Glomerular endothelial cell (primary cell): ENCODE data around the gene CLIC3. TPM values are rescaled to one million over a fixed set of nuclear protein-coding genes. Genes with fewer than 3 reads are reported as not detected.
A peak's percentile ranks its signal among the peaks of the same experiment; 100 is the strongest.

Source experiments
- DNase-seq: peaks from one replicate; pipeline ENCODE4 v3.0.0-alpha.2; 2011; ENCODE audit warnings: low read depth, low spot score; ENCODE audit errors: extremely low read depth
- total RNA-seq: library from RNA; depleted of rRNA; stranded (reverse); fragments of >200 nt; gene quantifications from 2 replicates; pipeline ENCODE4 v1.2.3, GENCODE V29; 2015

The CLIC3 gene
- total RNA-seq, 1 donor from 2014 or later, result 2.3 TPM

DNA sequence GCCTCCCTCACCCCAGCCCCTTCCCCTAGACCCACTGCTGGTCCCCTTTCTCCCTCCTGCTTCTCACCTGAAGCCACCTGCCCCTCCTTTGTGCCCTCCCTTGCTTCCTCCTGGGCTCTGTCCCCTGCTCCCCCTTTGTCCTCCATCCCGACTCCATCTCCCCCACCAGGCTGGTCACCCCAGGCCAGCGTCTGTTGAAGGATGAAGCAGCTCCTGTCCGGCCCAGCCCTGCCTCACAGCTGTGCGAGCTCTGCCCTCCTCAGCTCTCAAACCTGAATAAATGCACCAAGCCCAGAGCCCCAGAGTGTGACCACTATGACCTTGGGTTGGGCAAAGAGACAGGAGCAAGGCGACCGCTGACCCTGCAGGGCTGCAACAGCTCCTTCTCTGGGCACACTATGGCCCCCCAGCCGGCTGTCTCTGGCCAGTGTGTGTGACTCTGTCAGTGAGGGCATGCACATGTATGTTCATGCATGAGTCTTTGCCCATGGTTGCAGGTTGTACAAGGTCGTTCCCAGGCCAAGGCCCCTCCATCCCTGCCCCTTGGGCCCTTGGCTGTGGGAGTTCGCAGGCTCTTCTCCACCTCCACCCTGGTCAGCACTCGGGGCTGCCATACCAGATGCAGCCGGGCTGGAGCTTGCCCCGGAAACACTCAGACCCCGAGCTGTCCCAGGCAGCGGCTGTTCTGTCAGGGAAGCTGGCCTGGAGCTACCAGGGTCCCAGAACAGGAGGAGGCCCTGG, 41.0 kb downstream of the CLIC3 start:
- DNase-seq, result no peak

DNA sequence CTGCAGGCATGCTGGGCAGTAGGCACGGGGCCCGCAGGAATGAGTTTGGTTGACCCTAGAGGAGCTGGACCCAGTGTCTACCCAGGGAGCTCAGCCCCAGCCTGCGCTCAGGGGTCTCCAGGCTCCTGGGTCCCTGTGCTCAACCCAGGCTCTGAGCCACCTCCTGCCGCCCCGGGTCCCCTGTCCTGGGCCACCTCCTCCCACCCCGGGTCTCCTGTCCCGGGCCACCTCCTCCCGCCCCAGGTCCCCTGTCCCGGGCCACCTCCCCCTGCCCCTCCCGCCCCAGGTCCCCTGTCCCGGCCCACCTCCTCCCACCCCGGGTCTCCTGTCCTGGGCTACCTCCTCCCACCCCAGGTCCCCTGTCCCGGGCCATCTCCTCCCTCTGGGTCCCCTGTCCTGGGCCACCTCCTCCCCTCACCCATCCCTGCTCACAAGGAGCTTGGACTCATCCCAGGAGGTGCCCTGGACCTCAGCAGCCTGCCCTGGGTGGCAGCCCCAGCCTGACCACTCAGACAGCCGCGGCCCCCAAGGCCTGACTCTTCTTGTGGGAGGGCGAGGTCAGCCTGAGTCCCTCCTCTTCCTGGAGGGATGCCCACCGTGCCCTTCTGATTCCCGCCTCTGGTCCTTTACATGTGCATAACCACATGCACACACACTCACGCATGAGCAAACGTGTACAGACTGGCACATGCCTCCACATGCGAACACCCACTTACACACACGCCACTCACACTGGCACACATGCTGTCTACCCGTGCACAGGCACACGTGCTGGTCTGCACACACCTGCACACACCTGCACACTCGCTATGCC, 41.9 kb downstream of the CLIC3 start:
- DNase-seq, result no peak

DNA sequence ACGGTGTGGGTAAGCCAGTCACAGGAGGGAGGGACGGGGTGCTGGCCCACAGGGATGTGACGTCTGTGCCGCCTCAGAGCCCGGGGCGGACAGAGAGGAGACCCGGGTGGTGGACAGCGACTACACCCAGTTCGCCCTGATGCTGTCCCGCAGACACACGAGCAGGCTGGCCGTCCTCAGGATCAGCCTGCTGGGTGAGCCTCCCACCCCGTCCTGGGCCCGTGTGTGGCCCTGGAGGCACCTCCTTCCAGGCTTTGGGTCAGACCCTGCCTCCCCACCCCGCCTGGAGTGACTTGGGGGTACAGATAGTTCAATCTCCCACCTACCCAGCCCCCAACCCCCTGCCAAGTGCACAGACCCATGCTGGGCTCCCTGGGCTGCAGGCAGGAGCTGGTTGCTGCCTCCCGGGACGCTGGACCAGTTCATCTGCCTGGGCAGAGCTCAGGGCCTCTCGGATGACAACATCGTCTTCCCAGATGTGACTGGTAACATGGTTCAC, 42.5 kb downstream of the CLIC3 start:
- no peak for DNase-seq

DNA sequence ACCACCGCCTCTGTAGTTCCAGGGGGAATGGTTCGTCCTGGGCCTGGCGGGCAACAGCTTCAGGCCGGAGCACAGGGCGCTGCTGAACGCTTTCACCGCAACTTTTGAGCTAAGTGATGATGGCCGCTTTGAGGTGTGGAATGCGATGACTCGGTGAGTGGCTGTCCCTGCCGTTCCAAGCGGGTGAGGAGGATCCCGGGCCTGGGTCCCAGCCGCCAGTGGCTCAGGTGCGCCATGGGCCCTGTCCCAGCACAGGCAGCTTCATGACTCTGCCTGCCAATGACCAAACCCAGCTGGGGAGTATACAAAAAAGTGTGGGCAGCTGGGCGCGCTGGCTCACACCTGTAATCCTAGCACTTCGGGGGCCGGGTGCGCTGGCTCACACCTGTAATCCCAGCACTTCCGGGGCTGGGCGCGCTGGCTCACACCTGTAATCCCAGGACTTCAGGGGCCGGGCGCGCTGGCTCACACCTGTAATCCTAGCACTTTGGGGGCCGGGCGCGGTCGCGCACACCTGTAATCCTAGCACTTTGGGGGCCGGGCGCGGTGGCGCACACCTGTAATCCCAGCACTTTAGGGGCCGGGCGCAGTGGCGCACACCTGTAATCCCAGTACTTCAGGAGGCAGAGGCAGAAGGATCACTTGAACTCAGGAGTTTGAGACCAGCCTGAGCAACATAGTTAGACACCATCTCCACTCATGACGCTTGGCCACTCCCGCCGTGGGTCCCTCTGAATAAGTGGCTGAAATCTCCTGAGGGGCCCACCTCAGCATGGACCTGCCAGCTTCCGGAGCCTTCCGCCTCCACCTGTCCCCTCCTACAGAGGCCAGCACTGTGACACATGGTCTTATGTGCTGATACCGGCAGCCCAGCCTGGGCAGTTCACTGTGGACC, 43.2 kb downstream of the CLIC3 start:
- no peak for DNase-seq

DNA sequence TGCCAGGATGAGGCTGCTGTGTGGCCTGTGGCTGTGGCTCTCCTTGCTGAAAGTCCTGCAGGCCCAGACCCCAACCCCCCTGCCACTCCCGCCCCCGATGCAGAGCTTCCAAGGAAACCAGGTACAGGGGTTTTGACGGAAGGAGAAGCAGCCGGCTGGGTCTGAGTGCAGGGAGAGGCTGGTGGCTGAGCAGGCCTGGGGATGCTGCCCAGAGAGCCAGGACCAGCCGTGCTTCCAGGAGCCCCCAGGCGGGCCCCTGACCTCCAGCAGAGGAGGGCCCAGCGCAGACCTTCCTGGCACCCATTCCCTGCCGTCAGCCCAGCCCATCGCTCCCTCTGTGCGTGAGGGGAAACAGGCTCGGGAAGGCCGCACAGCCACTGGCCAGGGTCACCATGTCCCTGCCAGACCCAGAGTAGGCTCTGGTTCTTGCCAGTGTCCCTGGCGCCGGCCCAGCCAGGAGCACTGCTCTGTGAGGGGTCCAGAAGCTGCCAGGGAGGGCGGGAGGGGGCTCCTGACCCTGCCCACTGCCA, 44.0 kb downstream of the CLIC3 start:
- DNase-seq, result no peak

DNA sequence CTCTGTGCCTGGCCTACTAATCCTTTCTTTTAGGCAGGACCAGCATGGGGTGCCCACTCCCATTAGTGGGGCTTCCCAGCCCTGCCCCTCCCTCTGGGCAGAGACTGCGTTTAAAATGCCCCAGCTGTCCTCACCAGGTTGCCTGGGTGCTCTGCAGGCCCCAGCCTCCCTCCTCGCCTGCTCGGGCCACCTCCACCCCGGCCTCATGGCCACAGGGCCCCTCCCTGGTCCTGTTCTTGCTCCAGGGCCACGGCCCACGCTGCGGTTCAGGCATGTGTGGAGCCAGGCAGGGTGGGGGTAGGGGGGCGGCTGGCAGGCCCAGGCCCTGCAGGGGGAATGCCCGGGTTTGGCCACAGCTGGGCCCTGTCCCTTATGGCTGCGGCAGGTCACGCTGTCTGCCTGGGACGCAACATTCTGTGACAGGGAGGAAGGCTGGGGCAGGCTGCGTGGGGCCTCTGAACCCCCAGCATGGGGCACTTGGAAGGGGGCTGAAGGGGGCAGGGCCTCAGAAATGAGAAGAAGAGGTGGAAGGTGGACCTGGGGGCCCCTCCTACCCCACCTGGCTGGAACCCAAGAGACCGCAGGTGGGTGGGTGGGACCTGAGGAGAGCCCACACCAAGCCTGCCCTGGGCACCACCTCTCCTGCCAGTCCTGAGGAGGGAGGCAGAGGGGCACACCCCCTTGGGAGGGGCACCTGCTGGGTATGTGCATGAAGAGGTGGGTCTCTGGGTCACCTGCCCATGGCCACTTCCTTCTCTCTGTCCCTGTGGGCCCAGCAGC, 44.6 kb downstream of the CLIC3 start, which contains the start of gene LCN12:
Gene LCN12, plus strand, starts transcription at position 733 of the 780 bp plus-strand sequence. CDS start 55 bp downstream, outside the sequence.
- DNase-seq, result no peak

DNA sequence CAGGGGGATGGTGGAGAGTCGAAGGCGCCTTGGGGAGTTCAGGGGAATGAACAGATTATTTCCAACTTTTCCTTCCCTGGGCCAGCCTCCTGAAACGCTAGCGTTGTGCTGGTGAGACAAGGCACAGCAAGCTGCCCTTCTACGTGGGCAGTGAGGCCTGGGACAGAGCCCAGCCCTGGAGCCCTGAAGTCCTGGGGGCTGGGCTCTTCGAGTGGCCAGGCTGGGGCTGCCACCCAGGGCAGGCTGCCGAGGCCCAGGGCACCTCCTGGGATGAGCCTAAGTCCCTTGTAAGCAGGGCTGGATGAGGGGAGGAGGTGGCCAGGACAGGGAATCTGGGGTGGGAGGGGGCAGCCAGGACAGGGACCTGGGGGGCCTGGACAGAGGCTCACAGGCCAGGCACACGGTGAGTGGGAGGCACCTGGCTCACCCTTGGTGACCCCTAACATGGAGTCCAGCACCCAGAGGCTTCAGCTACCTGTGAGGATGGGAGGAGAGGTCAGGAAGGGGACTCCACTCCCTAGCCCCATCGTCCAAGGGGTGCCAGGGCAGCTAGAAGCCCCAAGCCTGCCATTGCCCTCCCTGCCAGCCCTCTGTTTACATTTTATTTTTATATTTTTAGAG, 45.6 kb downstream of the CLIC3 start:
- DNase-seq, result no peak

DNA sequence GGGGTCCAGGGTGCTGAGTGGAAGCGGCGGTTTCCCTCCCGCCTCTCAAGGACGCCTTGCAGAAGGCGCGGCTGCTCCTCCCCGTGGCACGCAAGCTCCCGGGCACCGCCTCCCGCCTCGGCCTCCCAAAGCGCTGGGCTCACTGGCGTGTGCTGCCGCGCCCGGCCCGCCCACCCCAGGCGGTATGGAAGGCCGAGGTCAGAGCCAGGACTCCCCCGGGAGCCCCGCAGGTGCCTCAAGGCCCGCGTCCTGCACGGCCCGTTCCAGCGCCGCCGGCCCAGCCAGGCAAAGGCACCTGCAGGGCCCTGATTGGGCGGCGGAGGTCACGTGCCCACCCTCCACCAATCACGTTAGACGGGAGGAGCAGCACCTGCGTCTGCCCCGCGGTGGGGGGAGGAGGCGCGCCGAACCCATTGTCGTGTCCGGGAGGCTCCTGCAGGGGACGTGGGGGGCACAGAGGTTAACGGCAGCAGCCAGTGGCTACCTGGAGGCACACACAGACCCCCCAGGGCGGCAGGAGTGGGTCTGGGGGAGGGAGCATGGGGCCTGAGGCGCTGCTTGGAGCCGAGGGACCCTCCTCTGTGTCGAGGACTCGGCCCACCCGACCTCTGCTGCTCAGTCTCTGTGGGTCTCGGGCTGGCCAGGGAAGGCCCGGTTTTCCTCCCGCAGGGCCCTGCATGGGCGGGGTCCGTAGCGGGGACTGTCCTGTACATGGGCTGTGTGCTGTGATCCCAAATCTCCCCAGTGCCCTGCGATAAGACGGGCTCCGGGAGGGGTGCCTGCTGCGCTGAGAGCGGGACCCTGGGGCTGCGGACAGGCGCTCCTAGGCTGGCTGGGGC, 46.3 kb downstream of the CLIC3 start:
- peak; percentile 10 for DNase-seq

DNA sequence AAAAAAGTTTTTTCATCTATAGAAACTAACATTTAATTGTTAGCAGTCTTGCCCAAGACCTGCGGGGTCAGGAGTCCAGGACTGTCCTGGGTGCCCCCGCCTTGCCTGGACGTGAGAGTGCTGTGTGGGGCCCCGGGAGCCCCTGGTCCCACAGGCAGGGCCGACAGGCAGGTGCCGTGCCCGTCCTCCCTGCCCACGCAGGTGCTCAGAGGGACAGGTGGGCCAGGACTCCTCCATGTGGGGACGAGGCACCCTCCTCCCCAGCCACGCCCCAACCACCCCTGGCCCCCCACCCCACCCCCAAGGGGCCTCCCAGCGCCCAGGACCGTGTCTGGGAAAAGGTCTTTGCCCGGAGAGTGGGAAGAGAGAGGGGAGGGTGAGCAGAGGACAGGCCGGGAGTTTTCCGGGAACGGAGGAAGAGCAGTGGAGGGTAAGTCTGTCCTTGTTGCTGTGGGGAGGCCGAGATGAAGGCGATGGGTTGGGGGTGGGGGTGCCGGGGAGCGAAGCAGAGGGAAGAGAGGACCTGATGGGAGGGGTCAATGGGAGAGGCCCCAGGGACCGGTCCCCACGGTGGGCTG, 47.0 kb downstream of the CLIC3 start:
- DNase-seq, result no peak

DNA sequence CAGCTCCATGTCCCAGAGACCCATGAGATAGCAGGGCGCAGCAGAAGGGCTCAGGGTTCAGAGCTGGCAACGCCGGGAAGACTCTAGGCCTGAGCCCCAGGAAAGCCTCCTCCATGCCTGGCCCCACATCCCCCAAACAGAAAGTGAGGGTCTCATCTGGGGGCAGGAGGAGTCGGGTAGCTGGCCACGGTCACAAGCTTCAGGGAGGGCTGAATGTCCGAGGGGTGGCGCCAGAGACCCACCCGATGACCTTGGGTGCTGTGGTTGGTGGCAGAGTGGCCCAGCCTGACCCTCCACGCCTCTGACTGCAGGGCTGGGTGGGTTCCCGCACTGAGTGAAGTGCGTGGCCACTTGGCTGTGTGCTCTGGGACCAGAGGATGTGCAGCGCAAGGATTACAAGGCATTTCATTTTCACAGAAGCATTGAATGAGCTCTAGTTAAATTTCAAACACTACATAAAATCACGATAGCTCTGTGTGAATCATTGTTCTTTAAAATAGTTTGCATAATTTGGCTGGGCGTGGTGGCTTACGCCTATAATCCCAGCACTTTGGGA, 48.3 kb downstream of the CLIC3 start:
- no peak for DNase-seq

DNA sequence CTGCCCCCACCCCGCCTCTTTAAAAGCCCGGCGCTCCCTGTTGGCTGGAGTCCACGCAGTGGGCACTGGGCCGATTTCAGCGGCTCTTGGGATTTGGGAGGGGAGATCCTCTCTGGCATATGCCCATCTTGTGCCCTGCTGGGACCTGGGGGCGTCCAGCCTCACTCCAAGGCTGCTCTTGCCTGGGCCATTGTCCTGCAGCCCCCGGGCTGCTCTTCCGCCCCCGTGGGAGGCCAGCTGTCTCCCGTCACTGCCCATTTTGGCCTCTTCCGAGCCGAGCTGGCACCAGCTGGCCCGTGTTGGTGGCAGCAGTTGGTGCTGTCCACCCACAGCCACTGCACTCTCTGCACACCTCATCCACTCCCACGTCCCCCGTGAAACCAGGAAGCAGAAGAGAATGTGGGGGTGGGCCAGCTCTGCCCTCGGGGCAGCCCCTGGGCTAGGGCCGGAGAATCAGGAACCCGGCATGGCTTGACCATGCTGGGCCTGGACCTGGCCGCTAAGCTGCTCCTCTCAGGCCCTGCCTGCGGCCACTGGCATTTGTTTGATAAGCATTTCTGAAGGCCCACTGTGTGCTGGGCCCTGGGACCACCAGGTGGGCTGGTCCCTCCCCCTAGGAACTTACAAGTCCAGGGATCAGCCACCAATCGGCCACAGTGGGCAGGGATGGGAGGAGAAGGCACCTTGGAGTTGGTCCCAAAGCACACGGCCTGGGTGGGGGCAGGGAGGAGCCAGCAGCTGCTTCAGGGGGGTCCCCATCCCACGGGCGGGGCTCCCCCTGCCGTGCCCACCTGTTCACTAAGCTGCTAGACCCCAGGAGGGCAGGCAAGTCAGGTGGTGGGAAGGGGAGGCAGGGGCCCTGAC, 49.1 kb downstream of the CLIC3 start:
- no peak for DNase-seq

DNA sequence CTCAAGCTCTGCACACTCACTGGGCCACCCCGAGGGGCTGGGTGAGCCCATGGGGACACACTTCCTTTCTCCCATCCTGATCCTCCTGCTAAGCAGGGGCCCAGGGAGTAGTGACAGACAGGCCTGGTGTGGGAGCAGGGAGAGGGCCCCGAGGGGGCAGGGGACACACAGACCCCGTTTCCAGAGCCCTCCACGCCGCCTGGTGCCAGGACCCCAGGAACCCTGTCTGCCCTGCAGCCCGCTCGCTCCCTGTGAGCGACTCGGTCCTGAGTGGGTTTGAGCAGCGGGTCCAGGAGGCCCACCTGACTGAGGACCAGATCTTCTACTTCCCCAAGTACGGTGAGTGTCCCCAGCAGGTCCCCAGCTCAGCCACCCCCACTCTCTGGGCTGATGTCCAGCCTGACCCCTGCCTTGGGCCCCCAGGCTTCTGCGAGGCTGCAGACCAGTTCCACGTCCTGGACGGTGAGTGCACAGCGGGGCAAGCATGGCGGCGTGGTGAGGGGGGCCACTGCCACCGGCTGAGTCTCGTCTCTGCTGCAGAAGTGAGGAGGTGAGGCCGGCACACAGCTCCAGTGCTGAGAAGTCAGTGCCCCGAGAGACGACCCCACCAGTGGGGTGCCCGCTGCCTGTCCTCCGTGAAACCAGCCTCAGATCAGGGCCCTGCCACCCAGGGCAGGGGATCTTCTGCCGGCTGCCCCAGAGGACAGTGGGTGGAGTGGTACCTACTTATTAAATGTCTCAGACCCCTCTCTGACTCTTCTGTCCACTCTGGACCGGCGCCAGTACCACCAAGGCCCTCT, 49.9 kb downstream of the CLIC3 start:
- no peak for DNase-seq

DNA sequence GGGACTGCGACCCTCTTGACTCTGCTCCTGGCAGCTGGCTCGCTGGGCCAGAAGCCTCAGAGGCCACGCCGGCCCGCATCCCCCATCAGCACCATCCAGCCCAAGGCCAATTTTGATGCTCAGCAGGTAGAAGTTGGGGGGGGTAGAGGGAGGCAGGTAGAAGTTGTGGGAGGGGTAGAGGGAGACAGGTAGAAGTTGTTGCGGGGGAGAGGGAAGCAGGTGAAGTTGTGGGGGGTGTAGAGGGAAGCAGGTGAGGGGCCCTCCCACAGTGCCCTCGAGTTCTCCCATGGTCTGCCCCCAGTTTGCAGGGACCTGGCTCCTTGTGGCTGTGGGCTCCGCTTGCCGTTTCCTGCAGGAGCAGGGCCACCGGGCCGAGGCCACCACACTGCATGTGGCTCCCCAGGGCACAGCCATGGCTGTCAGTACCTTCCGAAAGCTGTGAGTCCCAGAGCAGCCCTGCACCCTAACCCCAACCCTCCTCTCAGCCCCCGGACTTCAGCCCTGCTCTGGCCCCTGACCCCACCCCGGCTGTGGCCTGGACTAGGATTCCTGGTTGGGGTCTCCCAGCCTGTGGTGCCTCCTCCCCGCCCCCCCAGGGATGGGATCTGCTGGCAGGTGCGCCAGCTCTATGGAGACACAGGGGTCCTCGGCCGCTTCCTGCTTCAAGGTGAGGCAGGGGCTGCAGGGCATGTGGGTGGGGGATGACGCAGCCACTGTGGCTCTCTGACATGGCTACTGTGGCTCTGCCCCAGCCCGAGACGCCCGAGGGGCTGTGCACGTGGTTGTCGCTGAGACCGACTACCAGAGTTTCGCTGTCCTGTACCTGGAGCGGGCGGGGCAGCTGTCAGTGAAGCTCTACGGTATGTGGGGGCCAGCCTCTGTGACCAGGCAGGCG, 50.8 kb downstream of the CLIC3 start:
- DNase-seq, result no peak
